AG04450 (cell line): ENCODE measurements around the gene ITM2B. TPM values are rescaled to one million over a fixed set of nuclear protein-coding genes. Genes with fewer than 3 reads are reported as not detected.

ENCODE experiments used
- CTCF ChIA-PET: fragments of 300-600, 350-600 bp; formaldehyde crosslinking; extraction: SDS; loops from one replicate; lab custom pipeline; 2022; ENCODE audit warnings: antibody characterized with exemption, inconsistent platforms; lab: Charles Lee
- POLR2A ChIA-PET: fragments of 350-600 bp; formaldehyde crosslinking; extraction: SDS; loops from one replicate; lab custom pipeline; 2021; ENCODE audit warnings: antibody characterized with exemption, inconsistent platforms; lab: Yijun Ruan, JAX
- DNase-seq: peaks from one replicate; pipeline ENCODE4 v3.0.0-alpha.2; 2011; ENCODE audit warnings: low read depth, low spot score
- H3K27ac ChIP-seq: one replicate; pipeline ENCODE4 v1.5.1; 2012; ENCODE audit warnings: low read depth, low read length, control low read depth
- H3K27me3 ChIP-seq: one replicate; pipeline ENCODE4 v1.6.0; 2012; ENCODE audit warnings: low read length; ENCODE audit not compliant: control insufficient read depth, insufficient read depth
- H3K4me3 ChIP-seq: 2 replicates; pipeline ENCODE4 v1.5.1; 2011; ENCODE audit warnings: mild to moderate bottlenecking, low read depth, low read length, control low read depth
- H3K9me3 ChIP-seq: 2 replicates; pipeline ENCODE4 v1.5.1; 2012; ENCODE audit warnings: low read length; ENCODE audit not compliant: control insufficient read depth, insufficient read depth
- polyA plus RNA-seq: library from polyadenylated mRNA; depleted of rRNA; stranded (reverse); fragments of >200 nt; gene quantifications from 2 replicates; pipeline ENCODE4 v1.2.3, GENCODE V29; 2011; rRNA removed
- TF ChIP-seq, protein P1 (sequence below): IDR thresholded peaks from 2 replicates; pipeline ENCODE4 v1.5.1; 2011; ENCODE audit warnings: low read depth, low read length, control low read depth, inconsistent platforms

ITM2B gene
- polyA plus RNA-seq, 1 experiment = 417 TPM

DNA sequence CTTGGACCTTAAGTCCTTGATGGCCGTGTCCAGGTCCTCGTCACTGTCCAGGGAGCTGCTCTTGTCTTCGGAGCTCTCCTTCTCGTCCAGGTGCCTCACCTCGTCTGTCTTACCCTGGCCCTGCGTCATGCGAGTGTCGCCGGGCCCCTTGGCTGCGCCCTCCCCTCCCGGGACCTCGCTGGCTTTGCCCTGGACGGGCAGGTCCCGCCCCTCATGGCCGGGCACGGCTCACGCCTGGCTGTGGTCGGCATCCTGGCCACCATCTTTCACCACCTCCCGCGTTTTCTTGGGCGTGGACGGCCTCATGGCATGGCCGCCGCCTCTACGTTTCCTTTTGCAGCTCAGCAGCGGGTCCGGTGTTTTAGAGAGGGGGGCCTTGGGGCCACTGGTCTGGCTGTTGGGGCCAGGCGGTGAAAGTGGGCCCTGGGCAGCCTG lies 85.4 kb downstream of the ITM2B start:
- POLR2A ChIA-PET = no interaction called here
- Histone ChIP-seq H3K27ac (no peak overlapping the region), H3K4me3 (no peak overlapping the region), H3K27me3 (no peaks in the 10 kb centered on the region), H3K9me3 (peaks cover 55% of the 10 kb centered on the region)
- TF ChIP-seq, protein P1, sequence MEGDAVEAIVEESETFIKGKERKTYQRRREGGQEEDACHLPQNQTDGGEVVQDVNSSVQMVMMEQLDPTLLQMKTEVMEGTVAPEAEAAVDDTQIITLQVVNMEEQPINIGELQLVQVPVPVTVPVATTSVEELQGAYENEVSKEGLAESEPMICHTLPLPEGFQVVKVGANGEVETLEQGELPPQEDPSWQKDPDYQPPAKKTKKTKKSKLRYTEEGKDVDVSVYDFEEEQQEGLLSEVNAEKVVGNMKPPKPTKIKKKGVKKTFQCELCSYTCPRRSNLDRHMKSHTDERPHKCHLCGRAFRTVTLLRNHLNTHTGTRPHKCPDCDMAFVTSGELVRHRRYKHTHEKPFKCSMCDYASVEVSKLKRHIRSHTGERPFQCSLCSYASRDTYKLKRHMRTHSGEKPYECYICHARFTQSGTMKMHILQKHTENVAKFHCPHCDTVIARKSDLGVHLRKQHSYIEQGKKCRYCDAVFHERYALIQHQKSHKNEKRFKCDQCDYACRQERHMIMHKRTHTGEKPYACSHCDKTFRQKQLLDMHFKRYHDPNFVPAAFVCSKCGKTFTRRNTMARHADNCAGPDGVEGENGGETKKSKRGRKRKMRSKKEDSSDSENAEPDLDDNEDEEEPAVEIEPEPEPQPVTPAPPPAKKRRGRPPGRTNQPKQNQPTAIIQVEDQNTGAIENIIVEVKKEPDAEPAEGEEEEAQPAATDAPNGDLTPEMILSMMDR = no peak
- DNase-seq = no peak
- CTCF ChIA-PET = interaction anchor here (0.5 kb wide), 1 partner anchor 451 kb away, joined by 3 read pairs; no protein-coding TSS in a partner anchor

DNA sequence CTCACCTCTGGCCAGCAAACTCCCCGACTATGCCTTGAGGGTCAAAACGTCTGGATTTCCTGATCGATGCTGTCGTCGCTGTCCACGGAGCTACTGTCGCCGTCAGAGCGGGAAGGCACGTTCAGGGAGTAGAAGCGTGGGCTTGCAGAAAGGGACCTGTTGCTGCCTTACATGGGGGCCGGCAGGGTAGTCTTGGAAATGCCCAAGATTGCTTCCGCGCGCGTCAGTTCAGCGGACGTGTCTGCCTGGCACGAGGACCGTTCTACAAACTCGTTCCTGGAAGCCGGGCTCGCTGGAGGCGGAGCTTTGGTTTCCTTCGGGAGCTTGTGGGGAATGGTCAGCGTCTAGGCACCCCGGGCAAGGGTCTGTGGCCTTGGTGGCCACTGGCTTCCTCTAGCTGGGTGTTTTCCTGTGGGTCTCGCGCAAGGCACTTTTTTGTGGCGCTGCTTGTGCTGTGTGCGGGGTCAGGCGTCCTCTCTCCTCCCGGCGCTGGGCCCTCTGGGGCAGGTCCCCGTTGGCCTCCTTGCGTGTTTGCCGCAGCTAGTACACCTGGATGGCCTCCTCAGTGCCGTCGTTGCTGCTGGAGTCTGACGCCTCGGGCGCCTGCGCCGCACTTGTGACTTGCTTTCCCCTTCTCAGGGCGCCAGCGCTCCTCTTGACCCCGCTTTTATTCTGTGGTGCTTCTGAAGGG lies 86.0 kb downstream of the ITM2B start:
- ChIA-PET CTCF (no interaction called here), POLR2A (no interaction called here)
- H3K27me3 ChIP-seq = no peaks in the 10 kb centered on the region
- H3K4me3 ChIP-seq = no peak overlapping the region
- no peak for DNase-seq
- H3K27ac ChIP-seq = no peak overlapping the region
- H3K9me3 ChIP-seq = peaks cover 50% of the 10 kb centered on the region
- TF ChIP-seq, protein P1 = no peak

Other genes with a start within 250 kb of the ITM2B start
- 50.7 and 63.5 TPM in 2 replicates for gene SUCLA2, start 231.9 kb upstream of the ITM2B start, polyA plus RNA-seq
- gene NUDT15, start 195.5 kb upstream of the ITM2B start, polyA plus RNA-seq = 13.9 and 17.1 TPM in 2 replicates
- gene MED4, start 138.1 kb upstream of the ITM2B start, polyA plus RNA-seq = 47.2 and 54.1 TPM in 2 replicates
- 20.3 and 27.3 TPM in 2 replicates for gene RB1, start 70.5 kb downstream of the ITM2B start, polyA plus RNA-seq
- 5.2 and 10.5 TPM in 2 replicates for gene LPAR6, start 179.9 kb downstream of the ITM2B start, polyA plus RNA-seq